DOHH2 (cell line): ENCODE results near the gene CDCA5.

Experiments
- H3F3A ChIP-seq: fragments of 200-600 bp; sonication (generic), shearing (Covaris generic); 2 replicates; pipeline ENCODE4 v1.6.0; 2016; ENCODE audit warnings: antibody characterized with exemption, mild to moderate bottlenecking; ENCODE audit not compliant: control insufficient read depth, insufficient read depth
- H3K27ac ChIP-seq: fragments of 200-600 bp; sonication (generic); 2 replicates; pipeline ENCODE4 v1.5.1; 2014; ENCODE audit warnings: low read depth, mild to moderate bottlenecking, low read length, moderate library complexity
- H3K27me3 ChIP-seq: fragments of 200-600 bp; sonication (generic); 2 replicates; pipeline ENCODE4 v1.6.1; 2014; ENCODE audit warnings: mild to moderate bottlenecking, low read length, mixed read lengths; ENCODE audit not compliant: control insufficient read depth
- H3K36me3 ChIP-seq: fragments of 200-600 bp; sonication (generic); 2 replicates; pipeline ENCODE4 v1.6.1; 2014; ENCODE audit warnings: mild to moderate bottlenecking, low read length, moderate library complexity, mixed read lengths; ENCODE audit not compliant: control insufficient read depth
- H3K4me1 ChIP-seq: fragments of 200-600 bp; sonication (generic); 2 replicates; pipeline ENCODE4 v1.6.1; 2014; ENCODE audit warnings: mild to moderate bottlenecking, low read length, mixed read lengths; ENCODE audit not compliant: control insufficient read depth
- H3K4me2 ChIP-seq: fragments of 200-600 bp; sonication (generic); 2 replicates; pipeline ENCODE4 v1.6.0; 2014; ENCODE audit warnings: mild to moderate bottlenecking, low read length, moderate library complexity
- H3K4me3 ChIP-seq: fragments of 200-600 bp; sonication (generic); 2 replicates; pipeline ENCODE4 v1.5.1; 2014; ENCODE audit warnings: mild to moderate bottlenecking, low read length, mixed read lengths
- H3K79me2 ChIP-seq: fragments of 200-600 bp; sonication (generic); 2 replicates; pipeline ENCODE4 v1.6.1; 2014; ENCODE audit warnings: mild to moderate bottlenecking, low read length, mixed read lengths; ENCODE audit not compliant: control insufficient read depth
- H3K9me2 ChIP-seq: fragments of 200-600 bp; sonication (generic); replicated peaks from 2 replicates; pipeline ENCODE4 v1.6.1; 2014; ENCODE audit warnings: mild to moderate bottlenecking, low read length, mixed read lengths; ENCODE audit not compliant: control insufficient read depth
- H3K9me3 ChIP-seq: fragments of 200-600 bp; sonication (generic); 2 replicates; pipeline ENCODE4 v1.6.1; 2014; ENCODE audit warnings: antibody characterized with exemption, low read length, mixed read lengths; ENCODE audit not compliant: control insufficient read depth, insufficient read depth
- H4K20me1 ChIP-seq: fragments of 200-600 bp; sonication (generic); 2 replicates; pipeline ENCODE4 v1.6.0; 2014; ENCODE audit warnings: low read depth, mild to moderate bottlenecking, antibody characterized with exemption, low read length, moderate library complexity; ENCODE audit not compliant: control insufficient read depth, insufficient read depth
- CTCF ChIP-seq: fragments of 200-600 bp; sonication (generic); IDR thresholded peaks from one replicate; pipeline ENCODE4 v1.5.1; 2014; ENCODE audit warnings: antibody characterized with exemption, mild to moderate bottlenecking, low read depth, low read length; ENCODE audit not compliant: poor library complexity, severe bottlenecking
- EZH2phosphoT487 ChIP-seq: fragments of 200-600 bp; sonication (generic); IDR thresholded peaks from 2 replicates; pipeline ENCODE4 v1.6.1; 2017; ENCODE audit warnings: borderline replicate concordance, mild to moderate bottlenecking, antibody characterized with exemption, low read length, moderate library complexity, mixed read lengths

Gene CDCA5

DNA sequence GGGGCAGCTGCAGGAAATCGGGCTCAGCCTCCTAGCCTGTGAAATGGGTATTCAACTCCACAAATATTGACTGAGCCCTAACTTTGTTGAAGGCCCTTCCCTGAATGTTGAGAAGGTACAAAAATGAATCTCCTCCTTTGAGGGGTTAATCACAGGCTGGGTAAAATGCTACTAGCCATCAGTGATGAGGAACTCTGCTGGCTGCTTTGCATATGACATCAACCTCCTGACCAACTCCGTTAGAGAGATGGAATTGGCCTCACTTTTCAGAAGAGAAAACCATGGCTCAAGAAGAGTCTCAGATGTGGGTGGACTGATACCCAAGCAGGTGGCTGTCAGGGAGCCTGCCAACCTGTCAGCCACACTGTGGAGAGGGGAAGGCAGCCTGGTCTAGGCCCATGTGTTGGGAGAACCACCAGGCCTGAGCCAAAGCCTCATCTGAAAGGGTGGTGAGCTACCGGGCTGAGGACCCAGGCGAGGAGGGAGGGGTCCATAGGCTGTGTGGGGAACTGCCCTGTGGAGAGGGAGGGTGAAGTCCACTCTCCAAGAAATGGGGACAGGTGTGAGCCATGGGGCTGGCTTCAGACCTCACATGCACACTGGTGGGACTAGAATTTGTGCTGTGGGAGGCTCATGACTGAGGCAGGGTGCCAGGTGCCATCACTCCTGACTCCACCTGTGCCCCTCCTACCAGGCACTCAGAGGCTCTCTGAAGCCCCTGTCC lies 11.8 kb downstream of the CDCA5 start:
- Histone ChIP-seq H3K27ac (no peak overlapping the region), H3K4me3 (no peak overlapping the region; the same call in 1 of the 2 replicates), H3K9me2 (no peaks in the 10 kb centered on the region), H4K20me1 (no peaks in the 10 kb centered on the region), H3K4me1 (peaks cover 18% of the 10 kb centered on the region), H3K4me2 (peak overlapping the region; percentile 39), H3K36me3 (peaks cover 17% of the 10 kb centered on the region), H3K79me2 (peaks cover 7% of the 10 kb centered on the region), H3K9me3 (no peaks in the 10 kb centered on the region), H3F3A (no peaks in the 10 kb centered on the region), H3K27me3 (no peaks in the 10 kb centered on the region)
- no peak for TF ChIP-seq CTCF
- TF ChIP-seq EZH2phosphoT487, result no peak

DNA sequence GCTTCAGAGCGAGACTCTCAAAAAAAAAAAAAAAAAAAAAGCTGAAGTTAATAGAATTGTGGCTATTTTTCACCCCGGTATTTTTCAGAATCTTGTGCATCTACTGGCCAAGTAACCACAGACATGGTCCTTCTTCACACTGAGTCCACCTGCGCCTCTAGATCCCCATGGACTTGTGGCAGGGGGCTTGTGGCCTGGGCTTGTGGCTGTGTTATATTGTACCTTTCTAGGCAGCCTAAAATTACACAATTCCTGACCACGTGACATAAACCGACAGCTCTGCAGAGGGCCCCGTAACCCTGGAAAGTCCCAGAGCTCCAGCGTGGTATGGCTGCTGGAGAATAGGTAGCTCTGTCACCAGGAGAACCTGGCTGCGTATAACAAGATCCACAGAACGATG lies 14.6 kb downstream of the CDCA5 start:
- Histone ChIP-seq H3K4me1 (peaks cover 18% of the 10 kb centered on the region), H3F3A (no peaks in the 10 kb centered on the region), H3K4me3 (no peak overlapping the region), H3K79me2 (no peaks in the 10 kb centered on the region), H3K4me2 (no peak overlapping the region), H3K9me2 (no peaks in the 10 kb centered on the region), H3K36me3 (no peaks in the 10 kb centered on the region), H3K27ac (no peak overlapping the region), H3K9me3 (no peaks in the 10 kb centered on the region), H4K20me1 (no peaks in the 10 kb centered on the region), H3K27me3 (no peaks in the 10 kb centered on the region)
- TF ChIP-seq EZH2phosphoT487, result no peak
- no peak for TF ChIP-seq CTCF

GRCh38 chr11:65067446-65067845 lies 16.4 kb downstream of the CDCA5 start:
- no peak overlapping the region for H3K27ac ChIP-seq
- peaks cover 11% of the 10 kb centered on the region for H3K4me1 ChIP-seq
- no peaks in the 10 kb centered on the region for H3K27me3 ChIP-seq
- no peak for TF ChIP-seq EZH2phosphoT487
- TF ChIP-seq CTCF, result no peak
- no peaks in the 10 kb centered on the region for H4K20me1 ChIP-seq
- no peak overlapping the region for H3K4me2 ChIP-seq
- no peaks in the 10 kb centered on the region for H3K36me3 ChIP-seq
- H3K9me2 ChIP-seq, result no peaks in the 10 kb centered on the region
- H3K4me3 ChIP-seq, result no peak overlapping the region
- H3F3A ChIP-seq, result no peaks in the 10 kb centered on the region
- no peaks in the 10 kb centered on the region for H3K9me3 ChIP-seq
- no peaks in the 10 kb centered on the region for H3K79me2 ChIP-seq
